GM12872 (cell line): ENCODE data around the gene C1orf50.

Experiments used
- TF ChIP-seq, protein P1 (sequence below): IDR thresholded peaks from 3 replicates; pipeline ENCODE4 v1.5.1; 2011; ENCODE audit warnings: low read depth, mild to moderate bottlenecking, low read length, moderate library complexity; ENCODE audit not compliant: insufficient read depth

C1orf50 gene

DNA sequence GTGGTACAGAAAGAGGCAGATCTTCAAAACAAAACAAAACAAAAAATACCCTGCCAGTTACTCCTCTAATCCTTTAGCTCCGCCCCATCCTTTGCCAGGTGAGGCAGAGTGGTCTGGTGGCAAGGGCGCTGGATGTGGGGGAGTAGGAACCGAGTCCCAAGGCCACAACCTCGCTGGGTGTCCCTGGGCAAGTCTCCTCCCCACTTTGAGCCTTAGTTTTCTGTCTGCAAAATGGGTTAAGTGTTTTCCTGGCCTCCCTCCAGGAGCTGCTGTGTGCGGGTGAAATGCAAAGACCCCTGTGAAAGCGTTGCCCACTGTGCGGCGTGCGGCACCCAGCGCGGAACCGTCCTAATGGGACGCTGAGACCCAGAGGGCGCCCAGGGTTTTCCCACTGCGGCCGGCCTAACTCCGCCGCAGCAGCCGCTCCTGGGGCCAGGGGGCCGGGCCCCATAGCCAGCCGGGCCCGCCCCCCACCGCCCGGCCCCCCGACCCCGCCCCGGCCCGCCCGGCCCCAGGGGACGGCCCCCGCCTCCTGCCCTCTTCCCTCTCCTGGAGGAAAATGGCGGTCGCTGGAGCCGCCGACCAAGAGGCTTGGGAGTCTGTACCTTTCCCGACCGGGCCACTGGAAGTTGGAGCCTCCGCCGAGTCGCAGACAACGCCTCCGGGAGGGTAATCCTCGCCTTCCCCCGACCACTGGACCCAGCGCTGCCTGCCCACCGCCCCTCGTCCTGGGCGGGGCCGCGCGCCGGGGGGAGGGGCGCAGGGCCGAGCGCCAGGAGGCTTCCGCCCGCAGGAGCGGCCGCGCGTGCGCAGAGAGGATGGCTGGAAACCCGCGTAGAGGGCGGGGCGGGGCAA, 49.8 kb downstream of the C1orf50 start, which contains the start of the genes ERMAP and SVBP:
TSS of gene ERMAP (plus strand) at position 538 of the 855 bp plus-strand sequence. CDS start 13,327 bp downstream, outside the sequence.
TSS of gene SVBP (minus strand) at position 813 of the 855 bp plus-strand sequence. CDS start 853 bp downstream, outside the sequence.
- TF ChIP-seq, protein P1, sequence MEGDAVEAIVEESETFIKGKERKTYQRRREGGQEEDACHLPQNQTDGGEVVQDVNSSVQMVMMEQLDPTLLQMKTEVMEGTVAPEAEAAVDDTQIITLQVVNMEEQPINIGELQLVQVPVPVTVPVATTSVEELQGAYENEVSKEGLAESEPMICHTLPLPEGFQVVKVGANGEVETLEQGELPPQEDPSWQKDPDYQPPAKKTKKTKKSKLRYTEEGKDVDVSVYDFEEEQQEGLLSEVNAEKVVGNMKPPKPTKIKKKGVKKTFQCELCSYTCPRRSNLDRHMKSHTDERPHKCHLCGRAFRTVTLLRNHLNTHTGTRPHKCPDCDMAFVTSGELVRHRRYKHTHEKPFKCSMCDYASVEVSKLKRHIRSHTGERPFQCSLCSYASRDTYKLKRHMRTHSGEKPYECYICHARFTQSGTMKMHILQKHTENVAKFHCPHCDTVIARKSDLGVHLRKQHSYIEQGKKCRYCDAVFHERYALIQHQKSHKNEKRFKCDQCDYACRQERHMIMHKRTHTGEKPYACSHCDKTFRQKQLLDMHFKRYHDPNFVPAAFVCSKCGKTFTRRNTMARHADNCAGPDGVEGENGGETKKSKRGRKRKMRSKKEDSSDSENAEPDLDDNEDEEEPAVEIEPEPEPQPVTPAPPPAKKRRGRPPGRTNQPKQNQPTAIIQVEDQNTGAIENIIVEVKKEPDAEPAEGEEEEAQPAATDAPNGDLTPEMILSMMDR = no peak

DNA sequence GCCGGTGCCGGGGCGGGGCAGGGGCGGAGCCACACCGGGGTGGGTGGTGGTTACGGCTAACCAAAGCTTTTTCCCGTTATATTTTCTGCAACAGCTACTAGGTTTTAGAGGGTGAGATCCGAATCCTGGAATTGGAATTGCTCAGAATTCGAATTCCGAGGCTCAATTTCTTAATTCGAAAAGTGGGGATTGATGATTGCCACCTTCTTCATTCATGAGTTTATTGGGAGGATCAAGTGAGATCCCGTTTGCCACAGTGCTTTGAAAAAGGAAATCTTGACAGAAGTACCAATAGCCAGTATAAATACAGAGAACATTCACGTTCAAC, 50.4 kb downstream of the C1orf50 start:
- TF ChIP-seq, protein P1 = no peak

DNA sequence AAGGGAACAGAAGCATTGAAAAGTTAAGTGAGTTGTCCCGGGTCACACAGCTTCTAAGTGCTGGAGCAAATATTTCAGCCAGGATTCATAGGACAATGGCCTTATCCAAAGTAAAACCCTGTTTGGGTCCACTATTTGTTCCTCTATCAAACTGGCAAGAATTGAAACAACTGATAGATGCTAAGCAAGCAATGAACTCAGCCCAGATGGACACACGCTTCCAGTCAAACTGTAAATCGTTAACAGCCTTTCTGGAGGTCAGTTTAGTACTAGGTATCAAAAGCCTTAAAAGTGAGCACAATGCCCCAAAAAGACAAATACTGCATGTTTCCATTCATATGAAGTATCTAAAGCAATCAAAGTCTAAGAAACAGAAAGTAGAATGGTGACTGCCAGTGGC, 50.9 kb downstream of the C1orf50 start:
- TF ChIP-seq, protein P1 = no peak

GRCh38 chr1:42820813-42821212, 53.8 kb downstream of the C1orf50 start:
- TF ChIP-seq, protein P1 = no peak

GRCh38 chr1:42821690-42822089, 54.6 kb downstream of the C1orf50 start:
- TF ChIP-seq, protein P1 = no peak

DNA sequence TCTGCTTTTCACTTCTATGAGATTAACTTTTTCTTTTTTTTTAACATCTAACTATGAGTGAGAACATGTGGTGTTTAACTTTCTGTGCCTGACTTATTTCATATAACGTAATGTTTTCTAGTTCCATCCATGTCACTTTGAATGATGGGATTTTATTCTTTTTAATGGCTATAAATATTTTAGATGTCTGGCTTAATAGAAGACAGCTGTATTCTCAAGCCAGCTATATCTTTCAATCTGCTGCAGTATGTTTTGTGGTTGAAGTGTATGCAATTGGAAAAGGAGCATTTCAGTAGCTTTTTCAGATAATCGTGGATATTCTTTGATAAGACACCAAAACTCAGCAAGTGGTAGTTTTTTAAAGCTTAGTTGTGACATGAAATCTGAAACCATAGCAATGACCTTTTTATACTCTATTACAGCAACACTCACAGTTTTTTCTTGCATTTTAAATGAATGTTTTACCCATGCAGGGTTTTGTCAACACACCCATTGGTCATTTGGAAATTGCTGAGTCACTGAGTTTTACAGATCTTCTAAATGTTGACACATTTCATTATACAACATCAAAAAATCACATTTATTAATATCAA, 55.8 kb downstream of the C1orf50 start:
- TF ChIP-seq, protein P1 = no peak

GRCh38 chr1:42824481-42825035, 57.5 kb downstream of the C1orf50 start:
- TF ChIP-seq, protein P1 = no peak
